Neutrophil (primary cell): Measurements from ENCODE around the gene POLK.

Experiments
- H3K27ac ChIP-seq: fragments of 200-600 bp; sonication (generic); 2 replicates; pipeline ENCODE4 v1.5.1; 2016; ENCODE audit warnings: mild to moderate bottlenecking, moderate library complexity
- H3K27me3 ChIP-seq: fragments of 200-600 bp; sonication (generic); 2 replicates; pipeline ENCODE4 v1.6.0; 2016; ENCODE audit warnings: mild to moderate bottlenecking
- H3K36me3 ChIP-seq: fragments of 200-600 bp; sonication (generic); 2 replicates; pipeline ENCODE4 v1.5.1; 2017
- H3K4me1 ChIP-seq, 2 experiments: fragments of 200-600 bp in 1 of 2; sonication (generic) in 1 of 2; 1 replicate in 1 of 2; 2 replicates in 1 of 2; pipeline versions ENCODE4 v1.5.1 to v1.6.1; 2013 to 2016; ENCODE audit warnings: low read depth in 1 of 2, low read length in 1 of 2, mild to moderate bottlenecking in 1 of 2, moderate library complexity in 1 of 2; ENCODE audit not compliant: control insufficient read depth in 1 of 2, insufficient read depth in 1 of 2
- H3K4me3 ChIP-seq, 2 experiments: fragments of 200-600 bp in 1 of 2; sonication (generic) in 1 of 2; 1 replicate in 1 of 2; 2 replicates in 1 of 2; pipeline ENCODE4 v1.5.1; 2013 to 2016; ENCODE audit warnings: low read depth in 1 of 2, low read length in 1 of 2, mild to moderate bottlenecking in 1 of 2, moderate library complexity in 1 of 2
- H3K9me3 ChIP-seq: fragments of 200-600 bp; sonication (generic); 2 replicates; pipeline ENCODE4 v1.5.1; 2016
- CTCF ChIP-seq: fragments of 200-600 bp; sonication (generic); IDR thresholded peaks from 2 replicates; pipeline ENCODE4 v1.5.1; 2016; ENCODE audit warnings: antibody characterized with exemption

The POLK gene

DNA sequence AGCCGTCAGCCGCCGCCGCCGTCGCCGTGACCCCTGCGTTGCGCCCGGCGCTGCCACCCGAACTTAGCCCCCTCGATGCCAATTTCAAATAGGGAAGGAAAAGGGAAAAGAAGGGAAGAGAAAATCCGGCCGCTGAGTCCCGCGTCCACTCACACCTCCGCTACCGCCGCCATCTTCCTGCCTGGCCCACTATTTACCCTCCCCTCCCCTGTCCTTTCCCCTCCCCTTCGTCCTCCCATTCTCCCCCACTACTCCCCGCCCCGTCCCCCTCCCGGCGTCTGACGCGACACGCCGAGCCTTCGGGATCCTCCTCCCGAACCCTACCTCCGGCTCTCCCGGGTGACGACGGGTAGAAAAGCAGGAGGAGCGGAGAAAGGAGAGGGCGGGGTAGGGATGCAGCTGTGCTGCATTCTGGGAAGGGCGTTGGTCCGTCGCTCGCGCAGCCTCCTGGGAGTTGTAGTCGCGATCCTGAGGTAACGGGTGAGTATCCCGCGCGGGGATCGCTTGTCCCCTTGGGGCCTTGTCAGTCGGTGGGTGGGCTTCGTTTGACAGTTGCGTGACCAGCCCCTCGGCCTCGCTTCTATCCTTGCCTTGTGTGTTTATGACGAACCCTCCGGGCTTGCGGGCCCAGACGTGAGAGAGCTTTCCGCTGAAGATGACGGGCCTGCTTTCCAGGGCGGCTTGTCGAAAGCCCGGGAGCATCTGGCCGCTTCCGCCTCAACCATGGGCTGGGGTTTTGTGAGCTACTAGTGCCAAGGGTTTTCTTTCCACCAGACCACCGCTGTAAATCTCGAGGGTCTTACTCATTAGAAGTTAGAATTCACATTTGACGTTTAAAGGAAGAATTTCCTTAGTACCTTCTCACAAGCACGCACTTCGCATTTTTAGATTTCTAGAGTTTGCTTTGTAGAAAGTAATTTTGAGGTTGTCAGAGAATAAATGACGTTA lies at the start of gene POLK, which contains the start of gene CERT1:
POLK (plus strand) TSS at position 457 of the 948 bp plus-strand sequence.
CERT1 (minus strand) TSS at position 195 of the 948 bp plus-strand sequence. CDS start 422 bp downstream, outside the sequence.
- peak; percentile 37 for TF ChIP-seq CTCF
- Histone ChIP-seq H3K4me3 (peak within 1 kb of the TSS; percentile 64 to 81), H3K4me1 (peaks cover 48 to 51% of the 10 kb centered on the region in 2 experiments)

GRCh38 chr5:75463726-75464125 lies 48.0 kb upstream of the POLK start:
- peaks cover under 1% of the 10 kb centered on the region for H3K36me3 ChIP-seq
- TF ChIP-seq CTCF: no peak
- H3K27ac ChIP-seq: peak overlapping the region; percentile 55
- H3K9me3 ChIP-seq: no peaks in the 10 kb centered on the region
- no peaks in the 10 kb centered on the region for H3K27me3 ChIP-seq
- peaks cover 31 to 39% of the 10 kb centered on the region in 2 experiments for H3K4me1 ChIP-seq
- H3K4me3 ChIP-seq: no peak overlapping the region

More for the DNA sequence above, at the start of gene POLK, which contains the start of gene CERT1:
- no peaks in the 10 kb centered on the region for H3K36me3 ChIP-seq
- peak within 1 kb of the TSS; percentile 92 for H3K27ac ChIP-seq
- H3K9me3 ChIP-seq: no peaks in the 10 kb centered on the region
- no peaks in the 10 kb centered on the region for H3K27me3 ChIP-seq

DNA sequence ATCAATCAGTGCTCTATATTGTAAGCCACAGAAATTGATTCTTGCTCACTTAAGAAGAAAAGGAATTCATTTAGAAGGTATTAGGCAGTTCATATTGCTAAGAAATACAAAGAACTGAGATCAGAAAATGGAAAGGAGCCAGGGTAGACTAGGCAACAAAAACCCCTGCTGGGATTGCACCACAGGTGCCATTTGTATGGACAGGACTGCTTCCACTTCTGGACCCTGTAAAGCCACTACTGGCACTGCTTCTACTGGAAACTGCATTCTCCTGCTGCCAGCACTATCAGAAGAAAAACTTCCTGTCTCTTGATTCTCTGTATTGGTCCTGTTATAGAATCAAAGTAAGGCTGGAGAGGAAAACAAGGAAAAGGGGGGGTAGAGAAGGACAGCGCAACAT lies 46.2 kb upstream of the POLK start:
- no peak overlapping the region for H3K4me3 ChIP-seq
- H3K9me3 ChIP-seq: no peaks in the 10 kb centered on the region
- no peaks in the 10 kb centered on the region for H3K36me3 ChIP-seq
- peaks cover 31 to 37% of the 10 kb centered on the region in 2 experiments for H3K4me1 ChIP-seq
- H3K27ac ChIP-seq: no peak overlapping the region
- no peak for TF ChIP-seq CTCF
- H3K27me3 ChIP-seq: no peaks in the 10 kb centered on the region

GRCh38 chr5:75466006-75466716 lies 45.5 kb upstream of the POLK start:
- Histone ChIP-seq H3K4me3 (no peak overlapping the region), H3K9me3 (no peaks in the 10 kb centered on the region), H3K27me3 (no peaks in the 10 kb centered on the region), H3K27ac (no peak overlapping the region), H3K4me1 (peaks cover 29 to 34% of the 10 kb centered on the region in 2 experiments), H3K36me3 (no peaks in the 10 kb centered on the region)
- TF ChIP-seq CTCF: no peak

- no peaks in the 10 kb centered on the region for H3K36me3 ChIP-seq
- no peaks in the 10 kb centered on the region for H3K9me3 ChIP-seq
- H3K27ac ChIP-seq: peak overlapping the region; percentile 35
- peaks cover 16% of the 10 kb centered on the region in 2 experiments for H3K4me1 ChIP-seq
- TF ChIP-seq CTCF: no peak
- H3K4me3 ChIP-seq: no peak overlapping the region
- H3K27me3 ChIP-seq: no peaks in the 10 kb centered on the region
These were observed 43.1 kb upstream of the POLK start for GRCh38 chr5:75468593-75468992.
